HepG2 (cell line): ENCODE data around the gene BCAS3. TPM values are rescaled to one million over a fixed set of nuclear protein-coding genes. Genes with fewer than 3 reads are reported as not detected.
A peak's percentile ranks its signal among the peaks of the same experiment; 100 is the strongest.

Experiments
- ATF2 ChIP-seq: sonication (generic); formaldehyde crosslinking; IDR thresholded peaks from 2 replicates; pipeline ENCODE4 v1.4.0; 2020; ENCODE audit warnings: missing genetic modification reagents
- CREM ChIP-seq, 2 experiments: sonication (generic) in 1 of 2; formaldehyde crosslinking in 1 of 2; IDR thresholded peaks; 2 replicates each; pipeline versions ENCODE4 v1.4.0 to v1.6.1; 2016 to 2020; ENCODE audit warnings: antibody characterized with exemption in 1 of 2, mild to moderate bottlenecking in 1 of 2, missing genetic modification reagents in 1 of 2
- HMGXB4 ChIP-seq, 2 experiments: sonication (generic) in 1 of 2; formaldehyde crosslinking in 1 of 2; IDR thresholded peaks; 2 replicates each; pipeline versions ENCODE4 v1.4.0 to v1.6.1; 2018 to 2020; ENCODE audit warnings: missing genetic modification reagents in 2 of 2, borderline replicate concordance in 1 of 2, low read depth in 1 of 2, mild to moderate bottlenecking in 1 of 2, missing biosample characterization in 1 of 2
- HNF4G ChIP-seq, 2 experiments: sonication (generic) in 1 of 2; formaldehyde crosslinking in 1 of 2; IDR thresholded peaks; 2 replicates each; pipeline versions ENCODE4 v1.4.0 to v1.6.1; 2011 to 2020; ENCODE audit warnings: borderline replicate concordance in 2 of 2, low read depth in 2 of 2, mild to moderate bottlenecking in 2 of 2, low read length in 1 of 2, missing genetic modification reagents in 1 of 2, moderate library complexity in 1 of 2
- NFIC ChIP-seq: IDR thresholded peaks from 2 replicates; pipeline ENCODE4 v1.6.1; 2012; ENCODE audit warnings: mild to moderate bottlenecking, low read length, inconsistent platforms
- REXO4 ChIP-seq: sonication (generic); formaldehyde crosslinking; IDR thresholded peaks from 2 replicates; pipeline ENCODE4 v1.8.0; 2022; ENCODE audit warnings: missing genetic modification reagents, mild to moderate bottlenecking, borderline replicate concordance
- SIX1 ChIP-seq: sonication (generic); formaldehyde crosslinking; IDR thresholded peaks from 2 replicates; pipeline ENCODE4 v1.4.0; 2020; ENCODE audit warnings: missing genetic modification reagents, borderline replicate concordance
- SRSF4 ChIP-seq: fragments of 200-400 bp; formaldehyde crosslinking; IDR thresholded peaks from one replicate; pipeline ENCODE4 v1.6.1; 2018; ENCODE audit warnings: mild to moderate bottlenecking, low read depth, low read length, moderate library complexity; ENCODE audit not compliant: poor library complexity, severe bottlenecking
- THAP9 ChIP-seq: sonication (generic); formaldehyde crosslinking; IDR thresholded peaks from 2 replicates; pipeline ENCODE4; 2020; ENCODE audit warnings: missing genetic modification reagents, mild to moderate bottlenecking, borderline replicate concordance
- XBP1 ChIP-seq: sonication (generic); formaldehyde crosslinking; IDR thresholded peaks from 2 replicates; pipeline ENCODE4 v1.5.0; 2020; ENCODE audit warnings: missing genetic modification reagents
- ZMYM2 ChIP-seq: sonication (generic); formaldehyde crosslinking; IDR thresholded peaks from 2 replicates; pipeline ENCODE4 v1.8.0; 2022; ENCODE audit warnings: mild to moderate bottlenecking, missing genetic modification reagents
- ZNF124 ChIP-seq: sonication (generic); formaldehyde crosslinking; IDR thresholded peaks from 2 replicates; pipeline ENCODE4 v1.4.0; 2020; ENCODE audit warnings: missing genetic modification reagents
- ZNF20 ChIP-seq: sonication (generic); formaldehyde crosslinking; IDR thresholded peaks from 2 replicates; pipeline ENCODE4 v1.4.0; 2020; ENCODE audit warnings: mild to moderate bottlenecking, moderate library complexity, missing genetic modification reagents
- ZNF343 ChIP-seq: sonication (generic); formaldehyde crosslinking; IDR thresholded peaks from 2 replicates; pipeline ENCODE4 v1.4.0; 2020; ENCODE audit warnings: mild to moderate bottlenecking, missing genetic modification reagents
- ZNF414 ChIP-seq: sonication (generic); formaldehyde crosslinking; IDR thresholded peaks from 2 replicates; pipeline ENCODE4 v1.5.0; 2020; ENCODE audit warnings: missing genetic modification reagents
- ZNF597 ChIP-seq: sonication (generic); formaldehyde crosslinking; IDR thresholded peaks from 2 replicates; pipeline ENCODE4 v1.5.0; 2020; ENCODE audit warnings: missing genetic modification reagents
- ZNF784 ChIP-seq: sonication (generic); formaldehyde crosslinking; IDR thresholded peaks from 2 replicates; pipeline ENCODE4 v1.5.1; 2020; ENCODE audit warnings: missing genetic modification reagents, mild to moderate bottlenecking, borderline replicate concordance
- ZNF788 ChIP-seq: sonication (generic); formaldehyde crosslinking; IDR thresholded peaks from 2 replicates; pipeline ENCODE4 v1.5.0; 2020; ENCODE audit warnings: mild to moderate bottlenecking, missing genetic modification reagents, borderline replicate concordance
- polyA plus RNA-seq, 8 experiments: library from polyadenylated mRNA; depleted of rRNA in 3 of 8; stranded (reverse) in 7 of 8; unstranded in 1 of 8; fragments of >200 nt; fragmentation: Illumina TruSeq in 4 of 8; extraction: Trizol in 4 of 8; gene quantifications; 2 replicates each; pipeline versions ENCODE4 v1.2.1 to v1.2.3, GENCODE V29; 2011 to 2016; ENCODE audit warnings: low read depth in 4 of 8, missing spikeins in 1 of 8, mixed read lengths in 1 of 8; ENCODE audit not compliant: insufficient read depth in 1 of 8
- total RNA-seq, 5 experiments: library from RNA; depleted of rRNA; stranded (reverse); fragments of >200 nt; fragmentation: Illumina TruSeq; extraction: Trizol; gene quantifications; 2 replicates each; pipeline ENCODE4 v1.2.3, GENCODE V29; 2016; ENCODE audit warnings: low read depth in 1 of 5
- TF ChIP-seq, protein P1 (sequence below): sonication (generic); formaldehyde crosslinking; IDR thresholded peaks from 2 replicates; pipeline ENCODE4 v1.4.0; 2020; ENCODE audit warnings: missing genetic modification reagents

Gene BCAS3
- total and polyA plus RNA-seq, 2 of the 13 experiments (the other 11 are each of a cell fraction or from before 2014, with no cell fraction given): 10.7 to 11.2 TPM

GRCh38 chr17:60729854-60730253 is 52.2 kb downstream of the BCAS3 start (continued):
- TF ChIP-seq SIX1 (CRISPR knock-in tag) (peak; percentile 45; the same call in 1 of the 2 replicates), SRSF4 (no peak), ZNF124 (peak; percentile 69; the same call in 1 of the 2 replicates), ZNF20 (0 out of 2 replicates have a peak, but pooled peaks have one; percentile 29), ZNF597 (CRISPR knock-in tag) (no peak), REXO4 (no peak), XBP1 (CRISPR knock-in tag) (no peak), CREM (IDR thresholded peaks at IDR 0.05) (peak; percentile 75), CREM (CRISPR knock-in tag; IDR thresholded peaks at IDR 0.05) (no peak), NFIC (peak; percentile 76; the same call in 1 of the 2 replicates), ATF2 (peak; percentile 66; the same call in 1 of the 2 replicates), HMGXB4 (CRISPR knock-in tag; IDR thresholded peaks at IDR 0.05; ENCODE audit: borderline replicate concordance in 1 of 2, low read depth in 1 of 2) (peak in 1 of 2 experiments; percentile 62; a peak in 1 of 4 replicates), ZNF343 (CRISPR knock-in tag) (no peak), ZNF788 (no peak), THAP9 (CRISPR knock-in tag) (no peak), HNF4G (IDR thresholded peaks at IDR 0.05; ENCODE audit: borderline replicate concordance, low read depth, low read length) (peak; percentile 53; the same call in 1 of the 2 replicates), HNF4G (CRISPR knock-in tag; IDR thresholded peaks at IDR 0.05; ENCODE audit: borderline replicate concordance, low read depth) (no peak), ZMYM2 (no peak), ZNF784 (CRISPR knock-in tag) (0 out of 2 replicates have a peak, but pooled peaks have one; percentile 64), ZNF414 (CRISPR knock-in tag) (no peak)
- TF ChIP-seq, protein P1, sequence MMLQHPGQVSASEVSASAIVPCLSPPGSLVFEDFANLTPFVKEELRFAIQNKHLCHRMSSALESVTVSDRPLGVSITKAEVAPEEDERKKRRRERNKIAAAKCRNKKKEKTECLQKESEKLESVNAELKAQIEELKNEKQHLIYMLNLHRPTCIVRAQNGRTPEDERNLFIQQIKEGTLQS (CRISPR knock-in tag): no peak
